Globus pallidus (tissue), 1 donor: ENCODE results near the gene SLC34A2.
"Not testable (repeated sequence)": the region's sequence is repeated elsewhere in the genome, so short reads cannot be mapped to it uniquely, and the experiment has no call there.

ENCODE experiments used
- DNase-seq: peaks from one replicate; pipeline ENCODE4 v3.0.0-alpha.2; 2015; ENCODE audit warnings: low spot score

SLC34A2 gene, protein sequence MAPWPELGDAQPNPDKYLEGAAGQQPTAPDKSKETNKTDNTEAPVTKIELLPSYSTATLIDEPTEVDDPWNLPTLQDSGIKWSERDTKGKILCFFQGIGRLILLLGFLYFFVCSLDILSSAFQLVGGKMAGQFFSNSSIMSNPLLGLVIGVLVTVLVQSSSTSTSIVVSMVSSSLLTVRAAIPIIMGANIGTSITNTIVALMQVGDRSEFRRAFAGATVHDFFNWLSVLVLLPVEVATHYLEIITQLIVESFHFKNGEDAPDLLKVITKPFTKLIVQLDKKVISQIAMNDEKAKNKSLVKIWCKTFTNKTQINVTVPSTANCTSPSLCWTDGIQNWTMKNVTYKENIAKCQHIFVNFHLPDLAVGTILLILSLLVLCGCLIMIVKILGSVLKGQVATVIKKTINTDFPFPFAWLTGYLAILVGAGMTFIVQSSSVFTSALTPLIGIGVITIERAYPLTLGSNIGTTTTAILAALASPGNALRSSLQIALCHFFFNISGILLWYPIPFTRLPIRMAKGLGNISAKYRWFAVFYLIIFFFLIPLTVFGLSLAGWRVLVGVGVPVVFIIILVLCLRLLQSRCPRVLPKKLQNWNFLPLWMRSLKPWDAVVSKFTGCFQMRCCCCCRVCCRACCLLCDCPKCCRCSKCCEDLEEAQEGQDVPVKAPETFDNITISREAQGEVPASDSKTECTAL

DNA sequence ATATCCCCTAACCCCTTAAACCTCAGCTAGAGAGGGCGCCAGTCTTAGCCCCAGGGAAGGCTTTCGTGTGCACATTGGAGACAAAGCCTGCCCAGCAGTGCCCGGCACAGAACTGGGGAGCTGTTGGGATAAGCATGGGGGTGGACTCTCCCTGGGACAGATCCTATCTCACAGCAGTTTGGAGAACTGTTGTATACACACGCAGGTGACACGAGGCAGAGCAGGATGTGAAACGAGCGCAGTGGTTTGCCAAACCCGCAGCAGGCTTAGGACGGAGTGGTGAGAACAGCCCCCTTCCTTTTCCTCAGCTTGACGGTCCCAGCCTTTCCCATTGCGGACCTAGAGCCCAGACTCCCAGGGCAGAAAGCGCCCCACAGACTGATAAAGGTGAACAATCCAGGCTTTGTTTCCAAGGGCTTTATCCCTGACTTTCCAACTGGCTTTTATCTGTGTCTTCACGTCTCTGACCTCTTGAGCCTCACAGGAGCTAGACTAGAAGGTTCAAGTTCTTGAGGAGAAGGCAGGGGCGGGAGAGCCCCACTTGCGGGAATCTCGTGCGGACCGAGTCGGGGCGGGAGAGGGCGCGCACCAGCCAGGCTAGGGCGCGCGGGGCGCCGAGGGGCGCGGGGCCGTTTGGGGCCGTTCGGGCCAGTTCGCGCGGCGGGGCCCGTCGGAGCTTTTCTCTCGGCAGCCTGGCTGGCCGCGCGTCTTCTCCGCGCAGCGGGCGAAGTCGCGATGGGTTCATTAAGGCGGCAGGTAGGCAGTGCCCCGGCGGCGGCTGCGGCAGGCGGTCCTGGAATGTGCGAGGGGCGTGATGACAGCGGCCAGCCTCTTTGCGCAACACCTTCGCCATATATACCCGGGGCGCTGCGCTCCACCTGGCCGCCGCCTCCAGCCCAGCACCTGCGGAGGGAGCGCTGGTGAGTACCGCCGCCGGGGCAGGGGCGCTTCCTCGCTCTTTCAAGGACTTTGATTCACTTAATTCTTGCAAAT is at the start of gene SLC34A2:
SLC34A2 (plus strand) TSS at position 881 of the 993 bp plus-strand sequence. CDS start 6,650 bp downstream, outside the sequence.
- DNase-seq: no peak

DNA sequence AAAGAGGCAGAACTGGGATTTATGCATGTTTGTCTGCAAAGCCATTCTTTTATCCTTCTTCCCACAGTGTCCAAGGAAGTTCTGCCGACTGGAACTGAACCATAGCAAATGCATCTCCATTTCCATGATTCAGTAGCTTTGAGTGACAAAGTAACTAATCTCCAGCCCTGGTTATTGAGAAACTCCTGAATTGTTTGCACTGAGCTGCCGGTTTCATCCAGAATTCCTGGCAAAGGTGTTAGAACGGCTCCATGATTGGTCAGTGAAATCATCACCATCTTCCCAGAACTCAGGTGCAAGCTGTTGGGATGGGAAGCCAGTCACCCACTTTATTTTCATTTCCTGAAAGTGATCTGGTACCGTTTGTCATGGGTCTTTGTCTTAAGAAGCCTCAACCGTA is 47.0 kb upstream of the SLC34A2 start:
- no peak for DNase-seq

DNA sequence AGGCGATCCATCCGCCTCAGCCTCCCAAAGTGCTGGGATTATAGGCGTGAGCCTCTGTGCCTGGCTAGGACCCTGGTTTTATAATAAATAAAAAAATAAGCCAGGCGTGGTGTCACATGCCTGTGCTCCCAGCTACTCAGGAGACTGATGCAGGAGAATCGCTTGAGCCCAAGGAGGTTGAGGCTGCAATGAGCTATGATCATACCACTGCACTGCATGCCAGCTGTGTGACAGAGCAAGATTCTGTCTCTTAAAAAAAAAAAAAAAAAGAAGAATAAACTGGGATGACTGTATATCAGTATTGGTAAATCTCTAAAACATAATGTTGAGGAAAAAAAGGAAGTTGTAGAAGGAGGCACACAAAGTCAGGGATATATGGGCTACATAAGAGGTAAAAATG is 45.7 kb upstream of the SLC34A2 start:
- no peak for DNase-seq

DNA sequence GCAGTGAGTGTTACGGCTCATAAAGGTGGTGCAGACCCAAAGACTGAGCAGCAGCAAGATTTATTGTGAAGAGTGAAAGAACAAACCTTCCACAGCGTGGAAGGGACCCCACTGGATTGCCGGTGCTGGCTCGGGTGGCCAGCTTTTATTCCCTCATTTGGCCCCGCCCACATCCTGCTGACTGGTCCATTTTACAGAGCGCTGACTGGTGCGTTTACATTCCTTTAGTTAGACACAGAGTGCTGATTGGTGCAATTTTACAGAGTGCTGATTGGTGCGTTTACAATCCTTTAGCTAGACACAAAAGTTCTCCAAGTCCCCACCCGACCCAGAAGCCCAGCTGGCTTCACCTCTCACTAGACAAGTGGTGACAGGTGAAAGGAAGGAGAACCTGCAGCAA is 42.0 kb upstream of the SLC34A2 start:
- DNase-seq: not testable (repeated sequence)

DNA sequence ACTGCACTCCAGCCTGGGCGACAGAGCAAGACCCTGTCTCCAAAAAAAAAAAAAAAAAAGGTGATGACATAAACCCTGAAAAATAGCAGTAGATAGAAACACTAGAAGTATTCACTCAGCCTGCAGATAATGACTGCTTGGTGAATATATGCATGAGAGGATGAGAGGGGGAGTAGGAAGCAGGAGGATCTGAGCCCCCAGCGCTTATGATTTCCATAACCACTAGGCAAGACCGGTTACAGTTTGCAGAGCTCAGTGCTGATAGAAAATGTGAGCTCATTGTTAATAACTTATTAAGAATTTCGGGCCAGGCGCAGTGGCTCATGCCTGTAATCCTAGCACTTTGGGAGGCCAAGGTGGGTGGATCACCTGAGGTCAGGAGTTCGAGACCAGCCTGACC is 40.8 kb upstream of the SLC34A2 start:
- no peak for DNase-seq

DNA sequence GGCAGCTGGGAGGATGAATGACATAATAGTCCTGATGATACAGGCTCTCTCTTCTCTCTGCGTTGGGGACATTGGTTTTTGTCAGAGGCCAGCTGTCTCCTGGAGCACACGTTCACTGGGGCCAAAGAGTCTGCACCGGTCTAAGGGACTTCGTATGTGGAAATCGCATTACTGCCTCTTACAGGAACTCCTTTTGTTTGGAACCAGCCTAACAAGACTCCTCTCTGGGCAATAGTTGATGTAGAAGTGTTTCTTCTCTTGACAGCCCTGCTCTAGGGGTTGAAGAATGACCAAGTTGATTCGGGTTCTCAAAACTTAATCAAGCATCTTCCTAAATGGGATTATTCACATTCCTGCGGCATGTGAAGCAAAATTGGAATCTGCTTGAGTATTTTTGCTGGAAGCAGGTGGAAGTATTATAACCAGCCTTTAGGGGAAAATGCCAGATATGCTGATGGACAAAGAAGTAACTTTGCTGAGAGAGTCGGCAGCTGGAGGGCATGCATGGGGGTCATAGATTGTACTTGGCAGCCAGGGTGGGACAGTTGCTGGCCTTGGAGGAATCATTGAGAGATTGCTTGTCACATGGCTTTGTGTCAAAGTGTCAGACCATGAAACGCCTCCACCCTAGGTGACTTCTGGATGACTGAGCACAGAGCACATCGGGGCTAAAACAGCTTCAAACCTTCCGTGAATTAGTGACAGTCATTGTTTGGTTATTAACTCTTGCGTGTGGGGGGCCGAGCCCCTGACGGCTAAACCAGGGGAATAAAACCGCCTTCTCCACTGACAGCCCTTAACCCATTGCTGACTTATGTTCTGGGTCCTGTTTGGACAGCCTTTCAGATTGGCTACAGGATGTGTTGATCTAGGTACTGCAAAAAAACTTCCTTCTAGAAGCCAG is 34.4 kb upstream of the SLC34A2 start:
- no peak for DNase-seq

DNA sequence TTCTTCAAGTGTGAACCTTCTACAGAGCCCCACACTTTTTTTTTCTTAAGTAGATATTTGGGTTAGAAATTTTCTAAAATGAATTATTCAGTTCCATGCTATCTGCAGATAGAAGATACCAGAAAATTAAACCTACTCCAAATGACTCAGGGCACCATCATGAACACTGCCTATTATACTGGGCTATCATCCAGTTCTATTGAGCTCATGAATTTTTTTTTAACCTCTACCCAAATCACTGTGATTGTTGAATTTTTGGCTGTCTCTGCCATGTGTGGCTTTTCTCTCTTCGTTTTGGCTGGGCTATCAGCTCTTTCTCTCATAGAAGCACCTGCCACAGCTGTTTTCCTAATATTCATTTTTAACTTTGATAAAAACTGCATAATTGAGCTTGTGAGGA is 31.0 kb upstream of the SLC34A2 start:
- no peak for DNase-seq

DNA sequence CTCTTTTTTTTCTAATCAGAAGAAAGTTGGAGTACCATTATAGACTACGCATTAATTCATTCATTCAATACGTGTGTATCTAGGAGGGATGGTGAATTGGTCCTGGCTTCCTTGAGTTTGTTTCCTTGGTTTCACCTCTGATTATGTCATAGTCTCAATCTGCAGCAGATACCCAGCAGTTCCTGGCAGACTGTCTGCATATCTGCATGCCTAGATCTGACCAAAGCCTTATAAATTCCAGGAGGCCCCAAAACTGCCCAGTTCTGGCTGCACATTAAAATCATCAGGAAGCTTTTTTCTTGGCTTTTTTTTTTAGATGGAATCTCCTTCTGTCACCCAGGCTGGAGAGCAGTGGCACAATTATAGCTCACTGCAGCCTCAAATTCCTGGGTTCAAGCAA is 27.2 kb upstream of the SLC34A2 start:
- DNase-seq: no peak

DNA sequence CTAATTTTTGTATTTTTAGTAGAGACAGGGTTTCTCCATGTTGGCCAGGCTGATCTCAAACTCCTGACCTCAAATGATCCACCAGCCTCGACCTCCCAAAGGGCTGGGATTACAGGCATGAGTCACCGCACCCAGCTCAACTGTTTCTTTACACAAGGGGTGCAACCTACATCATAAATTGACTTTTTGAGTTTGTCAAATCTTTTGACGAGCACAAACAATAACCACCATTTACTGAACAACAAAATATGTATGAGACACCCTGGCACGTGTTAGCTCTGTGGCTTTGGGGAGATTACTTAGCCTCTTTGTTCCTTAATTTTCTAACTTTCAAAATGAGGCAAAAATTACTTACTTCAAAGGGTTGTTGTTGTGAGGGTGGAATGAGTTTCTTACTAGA is 23.5 kb upstream of the SLC34A2 start:
- no peak for DNase-seq

DNA sequence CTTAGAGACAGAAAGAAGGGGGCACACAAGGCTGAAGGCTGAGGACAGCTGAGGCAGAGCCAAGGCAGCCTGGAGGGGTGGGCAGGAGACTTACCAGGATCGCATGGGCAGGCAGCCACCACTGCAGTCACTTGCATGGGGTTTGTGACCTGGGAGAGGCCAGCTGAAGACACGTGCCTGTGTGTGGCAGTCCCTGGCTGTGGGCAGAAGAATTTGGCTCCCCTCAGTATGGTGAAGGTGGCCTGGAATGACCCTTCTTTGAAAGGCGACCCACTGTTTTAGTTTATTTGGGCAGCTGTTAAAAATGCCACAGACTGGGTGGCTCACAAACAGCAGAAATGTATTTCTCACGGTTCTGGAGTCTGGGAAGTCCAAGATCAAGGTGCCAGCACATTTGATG is 22.1 kb upstream of the SLC34A2 start:
- DNase-seq: no peak

DNA sequence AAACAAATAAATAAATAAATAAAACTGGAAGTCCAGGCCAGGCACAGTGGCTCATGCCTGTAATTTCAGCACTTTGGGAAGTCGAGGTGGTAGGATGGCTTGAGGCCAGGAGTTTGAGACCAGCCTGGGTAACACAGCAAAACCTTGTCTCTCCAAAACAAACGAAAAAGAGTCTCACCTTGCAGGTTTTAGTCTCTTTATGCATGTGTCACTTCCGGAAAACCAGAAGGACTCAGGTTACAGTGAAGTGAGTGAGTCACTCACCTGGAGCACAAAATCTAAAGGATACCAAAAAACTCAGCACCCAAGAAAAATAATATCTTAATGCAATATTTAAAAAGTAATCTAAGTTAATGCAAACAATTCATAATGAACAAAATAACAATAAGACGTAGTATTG is 20.1 kb upstream of the SLC34A2 start:
- no peak for DNase-seq

DNA sequence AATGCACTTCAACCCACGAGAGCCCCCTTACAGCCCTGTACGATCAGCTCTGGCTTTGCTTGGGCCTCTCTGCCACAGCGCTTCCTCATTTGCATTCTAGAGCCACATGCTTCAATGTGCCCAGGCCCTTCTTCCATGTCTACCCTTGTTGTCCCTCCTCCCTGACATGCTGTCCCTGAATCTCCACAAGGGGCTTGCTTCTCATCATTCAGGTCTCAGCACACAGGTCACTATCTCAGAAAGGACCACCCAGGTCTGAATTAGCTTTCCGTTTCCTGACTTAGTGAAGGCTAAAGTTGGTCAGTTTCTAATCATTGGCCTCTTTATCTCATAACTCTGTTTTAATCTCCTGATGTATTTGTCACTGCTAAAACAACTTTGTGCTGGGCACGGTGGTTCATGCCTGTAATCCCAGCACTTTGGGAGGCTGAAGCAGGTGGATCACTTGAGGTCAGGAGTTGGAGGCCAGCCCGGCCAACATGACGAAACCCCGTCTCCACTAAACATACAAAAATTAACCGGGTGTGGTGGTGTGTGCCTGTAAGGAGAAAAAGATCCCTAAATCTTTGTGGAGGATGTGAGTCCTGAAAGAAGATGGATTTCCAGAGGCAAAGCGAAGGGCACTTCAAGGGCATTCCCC is 17.9 kb upstream of the SLC34A2 start:
- no peak for DNase-seq

DNA sequence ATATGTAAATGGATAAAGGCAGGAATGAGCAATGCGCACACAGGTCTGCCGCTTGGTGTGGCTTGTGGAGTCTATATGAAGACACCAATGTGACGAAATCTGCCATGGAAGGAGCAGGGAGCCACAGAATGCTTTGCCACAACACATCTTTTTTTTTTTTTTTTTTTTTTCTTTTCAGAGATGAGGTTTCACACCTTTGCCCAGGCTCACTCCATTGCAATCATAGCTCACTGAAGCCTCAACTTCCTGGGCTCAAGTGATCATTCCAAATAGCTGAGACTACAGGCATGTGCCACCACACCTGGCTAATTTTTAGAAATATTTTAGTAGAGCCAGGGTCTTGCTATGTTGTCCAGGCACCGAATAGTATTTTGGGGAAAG is 17.4 kb upstream of the SLC34A2 start:
- DNase-seq: no peak

DNA sequence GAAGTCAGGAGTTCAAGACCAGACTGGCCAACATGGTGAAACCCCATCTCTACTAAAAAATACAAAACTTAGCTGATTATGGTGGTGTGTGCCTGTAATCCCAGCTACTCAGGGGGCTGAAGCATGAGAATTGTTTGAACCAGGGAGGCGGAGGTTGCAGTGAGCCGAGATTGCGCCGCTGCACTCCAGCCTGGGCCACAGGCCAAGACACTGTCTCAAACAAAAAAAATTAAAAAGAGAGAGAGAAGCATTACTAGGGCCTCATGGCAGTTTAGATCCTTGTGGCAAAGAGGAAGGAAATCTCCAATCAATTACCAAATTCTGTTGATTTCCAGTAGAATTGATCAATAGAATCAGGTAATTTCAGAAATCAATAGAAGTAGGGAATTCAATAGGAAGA is 16.8 kb upstream of the SLC34A2 start:
- DNase-seq: no peak

DNA sequence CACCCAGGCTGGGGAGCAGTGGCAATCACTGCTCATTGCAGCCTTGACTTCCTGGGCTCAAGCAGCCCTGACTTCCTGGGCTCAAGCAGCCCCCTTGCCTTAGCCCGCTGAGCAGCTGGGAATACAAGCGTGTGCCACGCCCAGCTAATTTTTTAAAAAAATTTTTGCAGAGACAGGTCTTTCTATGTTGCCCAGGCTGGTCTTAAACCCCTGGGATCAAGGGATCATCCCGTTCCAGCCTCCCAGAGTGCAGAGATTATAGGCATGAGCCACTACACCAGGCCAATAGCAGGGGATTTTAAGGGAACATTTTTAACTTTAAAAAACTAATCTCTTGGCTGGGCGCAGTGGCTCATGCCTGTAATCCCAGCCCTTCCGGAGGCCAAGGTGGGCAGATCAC is 5.3 kb upstream of the SLC34A2 start:
- no peak for DNase-seq

DNA sequence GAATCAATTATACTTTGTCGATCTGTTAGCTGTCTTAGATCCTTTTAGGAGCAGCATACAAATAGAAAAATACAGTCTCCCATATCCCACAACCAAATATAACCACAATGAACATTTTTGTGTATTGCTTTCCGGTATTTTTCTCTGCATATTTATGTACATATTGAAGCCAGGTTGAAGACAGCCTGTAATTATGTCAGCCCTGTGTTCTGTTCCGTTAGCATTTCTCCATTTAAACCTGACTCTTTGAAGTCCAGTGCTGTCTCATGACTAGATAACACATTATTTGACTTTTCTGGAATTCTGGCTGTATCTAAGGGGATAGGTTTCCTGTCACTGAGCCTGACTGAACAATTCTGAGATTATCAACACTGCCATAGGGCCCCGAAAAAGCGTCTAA is 4.0 kb upstream of the SLC34A2 start:
- DNase-seq: no peak

DNA sequence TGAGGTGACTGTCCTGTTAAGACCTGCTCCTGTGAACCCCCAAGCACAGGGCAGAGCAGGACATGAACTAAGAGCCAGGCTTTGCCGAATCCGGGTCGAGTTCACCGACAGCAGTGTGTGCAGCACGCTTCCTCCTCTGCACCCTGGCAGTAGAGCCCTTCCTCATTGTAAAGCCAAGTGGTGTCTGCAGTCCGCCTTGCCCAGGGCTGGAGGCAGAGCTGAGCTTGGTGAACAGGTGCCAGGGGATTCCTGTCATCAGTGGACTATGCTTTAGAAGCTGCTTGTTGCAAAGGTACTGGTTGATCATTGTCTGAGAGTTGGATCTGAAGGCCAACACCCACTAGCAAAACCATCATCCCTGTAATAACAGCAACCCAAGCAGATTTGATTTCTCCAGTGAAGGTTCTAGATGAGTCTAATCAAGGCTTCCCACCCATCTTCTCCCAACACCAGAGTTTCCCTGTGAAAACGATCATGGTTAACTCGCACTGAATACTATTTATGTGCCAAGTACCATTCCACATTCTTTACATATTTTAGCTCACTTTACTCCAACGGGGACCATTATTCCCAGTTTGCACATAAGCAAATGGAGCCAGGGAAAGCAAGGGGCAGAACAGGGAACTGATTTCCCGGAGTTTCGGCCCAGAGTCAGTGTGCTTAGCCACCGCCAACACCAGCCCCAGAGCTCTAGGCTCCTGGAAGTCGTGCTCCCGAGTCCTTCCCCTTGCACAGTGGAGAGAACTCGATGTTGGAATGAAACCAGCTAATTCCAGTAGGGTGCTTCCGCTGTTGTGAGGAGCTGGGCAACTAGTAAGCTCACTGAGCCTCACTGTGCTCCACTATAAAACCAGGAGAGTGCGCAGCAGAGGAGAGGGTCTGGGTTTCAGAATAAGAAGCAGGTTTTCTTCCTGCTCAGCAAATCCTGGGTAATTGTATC is 1.4 kb upstream of the SLC34A2 start:
- DNase-seq: no peak

DNA sequence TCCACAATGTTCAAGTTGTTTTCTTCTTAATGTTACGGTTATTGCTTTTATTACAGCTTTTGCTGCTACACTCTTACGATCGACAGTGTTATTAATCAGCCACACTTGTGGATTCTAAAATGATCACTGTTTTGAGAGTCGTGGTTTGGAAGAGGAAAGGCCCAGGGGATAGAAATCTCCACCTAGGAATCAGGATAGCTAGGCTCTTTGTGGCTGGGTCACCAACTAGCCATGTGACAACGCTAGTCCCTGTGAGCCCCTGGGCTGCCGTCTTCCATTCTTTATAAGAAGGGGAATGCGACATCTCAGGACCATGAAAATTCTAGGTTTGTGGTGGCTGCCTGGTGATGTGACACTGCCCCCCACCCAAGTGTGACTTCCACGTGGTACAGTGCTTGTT is 380 bp downstream of the SLC34A2 start:
- no peak for DNase-seq

DNA sequence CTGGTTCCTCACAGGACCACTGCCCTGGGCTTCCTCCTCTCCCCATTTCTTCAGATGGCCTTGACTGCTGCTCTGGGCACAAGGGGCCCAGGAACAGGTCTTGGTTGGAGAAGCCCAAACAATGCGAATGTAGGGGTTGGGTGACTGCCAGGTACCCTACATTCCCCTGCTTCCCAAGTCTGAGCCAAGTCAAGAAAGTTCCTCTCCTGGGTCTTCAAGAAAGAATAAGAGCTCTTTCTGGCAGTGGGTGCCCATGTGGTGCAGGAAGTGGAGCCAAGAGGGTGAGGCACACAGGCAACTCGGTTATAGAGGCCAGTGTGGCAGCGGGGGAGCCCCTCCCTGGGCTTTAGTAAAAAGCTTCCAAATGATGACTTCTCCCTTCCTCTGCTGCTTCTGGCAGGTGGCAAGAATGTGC is 2.7 kb downstream of the SLC34A2 start:
- DNase-seq: no peak

DNA sequence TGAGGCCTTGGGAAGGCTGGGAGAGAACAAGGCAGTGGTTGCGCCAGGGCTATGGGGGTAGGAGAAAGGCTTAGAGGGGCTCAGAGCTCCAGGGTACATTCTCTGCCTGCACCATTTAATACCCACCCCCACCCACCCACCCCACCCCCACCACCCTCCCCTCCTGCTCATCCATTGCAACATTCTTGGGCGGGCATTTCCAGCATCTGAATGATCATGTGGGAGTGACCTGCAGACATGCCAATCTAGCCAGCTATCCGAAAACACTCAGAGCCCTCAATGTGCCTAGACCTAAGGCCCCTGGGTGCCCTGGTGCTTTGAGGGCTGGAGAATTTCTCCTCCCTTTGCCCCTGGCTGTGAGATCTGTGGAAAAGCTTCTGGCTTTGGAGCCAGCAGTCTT is 3.1 kb downstream of the SLC34A2 start:
- DNase-seq: no peak
